HCT116 (cell line): ENCODE results near the gene CWF19L1. TPM values are rescaled to one million over a fixed set of nuclear protein-coding genes. Genes with fewer than 3 reads are reported as not detected.

Experiments
- ATAC-seq: fragments of 200-7000 bp; cut with Tn5 transposase; 2 replicates; pipeline ENCODE4 v1.9.1; 2020; ENCODE audit warnings: mild to moderate bottlenecking, moderate library complexity
- BruUV-seq: library from RNA; stranded (reverse); fragments of 400-500 nt; replicated peaks from 2 replicates; lab custom pipeline; 2021; lab: Mats Ljungman, UMichigan
- CTCF ChIA-PET: fragments of 300-600 bp; sonication (Branson Sonifier 250); formaldehyde crosslinking; loops from one replicate; lab custom pipeline; 2021; ENCODE audit warnings: antibody characterized with exemption; lab: Charles Lee
- POLR2A ChIA-PET: fragments of 300-600, 350-600 bp; sonication (Branson Sonifier 250); formaldehyde crosslinking; loops from one replicate; lab custom pipeline; 2021; ENCODE audit warnings: antibody characterized with exemption; lab: Charles Lee
- RAD21 ChIA-PET, 2 experiments: fragments of 300-600 bp; sonication (Branson Sonifier 250); formaldehyde crosslinking; loops; one replicate each; lab custom pipeline; 2023; ENCODE audit warnings: low total read pairs in 2 of 2; ENCODE audit not compliant: uncharacterized antibody in 2 of 2, unreplicated experiment in 2 of 2, low non-redundant PET in 1 of 2; lab: Charles Lee
- DNase-seq: peaks from one replicate; pipeline ENCODE4 v3.0.0-alpha.2; 2010; ENCODE audit warnings: low read depth, low spot score
- H2AFZ ChIP-seq: fragments of 200-600 bp; shearing (Covaris generic), sonication (generic); 2 replicates; pipeline ENCODE4 v1.6.1; 2017; ENCODE audit warnings: low read depth, mixed run types, mixed read lengths, antibody characterized with exemption, low read length; ENCODE audit not compliant: poor library complexity, severe bottlenecking
- H3K27ac ChIP-seq: 2 replicates; pipeline ENCODE4 v1.5.1; 2012; ENCODE audit warnings: low read depth, low read length
- H3K27me3 ChIP-seq: fragments of 200-600 bp; sonication (generic); 2 replicates; pipeline ENCODE4 v1.6.1; 2016; ENCODE audit warnings: mixed run types, low read length, mixed read lengths; ENCODE audit not compliant: insufficient read depth
- H3K36me3 ChIP-seq, 2 experiments: fragments of 200-500 bp in 1 of 2; fragments of 200-600 bp in 1 of 2; sonication (Bioruptor generic) in 1 of 2; sonication (generic) in 1 of 2; 2 replicates each; pipeline versions ENCODE4 v1.5.1 to v1.6.1; 2014 to 2016; ENCODE audit warnings: low read length in 2 of 2, inconsistent platforms in 1 of 2, mixed read lengths in 1 of 2, mixed run types in 1 of 2; ENCODE audit not compliant: insufficient read depth in 2 of 2, control insufficient read depth in 1 of 2
- H3K4me1 ChIP-seq, 2 experiments: fragments of 200-600 bp in 1 of 2; sonication (generic) in 1 of 2; 2 replicates each; pipeline versions ENCODE4 v1.5.1 to v1.6.1; 2012 to 2017; ENCODE audit warnings: low read length in 2 of 2, inconsistent platforms in 1 of 2, mild to moderate bottlenecking in 1 of 2, mixed read lengths in 1 of 2, mixed run types in 1 of 2, moderate library complexity in 1 of 2; ENCODE audit not compliant: insufficient read depth in 2 of 2, control insufficient read depth in 1 of 2
- H3K4me2 ChIP-seq: fragments of 200-600 bp; sonication (generic); 2 replicates; pipeline ENCODE4 v1.6.1; 2017; ENCODE audit warnings: mixed run types, low read length, mixed read lengths
- H3K4me3 ChIP-seq, 2 experiments: fragments of 200-600 bp in 1 of 2; sonication (generic) in 1 of 2; replicated peaks in 1 of 2; 2 replicates each; pipeline ENCODE4 v1.5.1; 2011 to 2016; ENCODE audit warnings: low read length in 2 of 2, control low read depth in 1 of 2, low read depth in 1 of 2, mild to moderate bottlenecking in 1 of 2, mixed read lengths in 1 of 2, mixed run types in 1 of 2
- H3K79me2 ChIP-seq: fragments of 200-600 bp; sonication (generic); 2 replicates; pipeline ENCODE4 v1.6.1; 2017; ENCODE audit warnings: mild to moderate bottlenecking, mixed run types, low read length, moderate library complexity, mixed read lengths; ENCODE audit not compliant: insufficient read depth
- H3K9ac ChIP-seq: fragments of 200-600 bp; sonication (generic); 2 replicates; pipeline ENCODE4 v1.6.1; 2016; ENCODE audit warnings: low read length, mixed read lengths
- H3K9me2 ChIP-seq: fragments of 200-600 bp; sonication (generic), shearing (Covaris generic); 2 replicates; pipeline ENCODE4 v1.6.1; 2017; ENCODE audit warnings: mixed run types, mild to moderate bottlenecking, moderate library complexity; ENCODE audit not compliant: insufficient read depth
- H3K9me3 ChIP-seq, 2 experiments: fragments of 200-500 bp in 1 of 2; fragments of 200-600 bp in 1 of 2; sonication (Bioruptor generic) in 1 of 2; sonication (generic) in 1 of 2; 2 replicates each; pipeline ENCODE4 v1.6.1; 2014 to 2017; ENCODE audit warnings: low read length in 2 of 2, mixed read lengths in 2 of 2, inconsistent platforms in 1 of 2, low read depth in 1 of 2, mild to moderate bottlenecking in 1 of 2, mixed run types in 1 of 2, moderate library complexity in 1 of 2; ENCODE audit not compliant: control insufficient read depth in 1 of 2, insufficient read depth in 1 of 2
- H4K20me1 ChIP-seq: fragments of 200-600 bp; sonication (generic), shearing (Covaris generic); 2 replicates; pipeline ENCODE4 v1.6.1; 2017; ENCODE audit warnings: mixed run types, mild to moderate bottlenecking, moderate library complexity; ENCODE audit not compliant: insufficient read depth
- ATF3 ChIP-seq: IDR thresholded peaks from 2 replicates; pipeline ENCODE4 v1.6.1; 2012
- EGR1 ChIP-seq: IDR thresholded peaks from 2 replicates; pipeline ENCODE4 v1.6.1; 2012; ENCODE audit warnings: low read depth
- EZH2phosphoT487 ChIP-seq: fragments of 200-600 bp; IDR thresholded peaks from 2 replicates; pipeline ENCODE4 v1.6.1; 2018; ENCODE audit warnings: antibody characterized with exemption, borderline replicate concordance
- JUND ChIP-seq: IDR thresholded peaks from 2 replicates; pipeline ENCODE4 v1.6.1; 2012
- MAX ChIP-seq: IDR thresholded peaks from 2 replicates; pipeline ENCODE4 v1.6.1; 2012
- POLR2AphosphoS5 ChIP-seq: IDR thresholded peaks from 2 replicates; pipeline ENCODE4 v1.6.1; 2011; ENCODE audit warnings: mild to moderate bottlenecking, low read depth, low read length, moderate library complexity
- REST ChIP-seq: IDR thresholded peaks from 2 replicates; pipeline ENCODE4 v1.6.1; 2012; ENCODE audit warnings: low read depth
- intact Hi-C: fragments of 100-400 bp; cut with micrococcal nuclease; formaldehyde crosslinking; loops from 2 replicates; pipeline ENCODE4 v1.10.0; 2022
- total RNA-seq: library from RNA; stranded (reverse); gene quantifications from one replicate; pipeline ENCODE4 v1.2.1, GENCODE V29; 2021; ENCODE audit not compliant: unreplicated experiment

CWF19L1 gene
- total RNA-seq, 1 experiment from 2014 or later = 41.7 TPM

DNA sequence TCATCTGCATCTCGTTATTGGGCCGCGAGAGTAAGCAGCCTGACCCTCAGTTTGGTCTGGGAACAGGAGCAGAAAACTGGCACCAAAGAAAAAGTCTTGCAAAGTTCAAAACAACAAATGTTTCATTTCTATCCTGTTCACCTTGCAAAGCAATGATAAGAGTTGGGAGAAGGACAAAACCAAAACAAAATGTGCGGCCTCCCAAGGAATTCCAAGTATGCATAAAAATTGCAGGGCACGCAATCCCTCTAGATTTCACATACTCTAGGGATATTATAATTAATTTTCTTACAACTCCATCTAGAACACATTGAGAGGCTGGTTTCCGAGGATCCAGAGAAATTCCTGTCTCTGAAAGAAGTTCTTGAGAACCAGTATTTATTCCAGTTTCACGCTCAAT is 58.1 kb downstream of the CWF19L1 start:
- H3K27ac ChIP-seq = no peak overlapping the region
- H3K9ac ChIP-seq = no peak overlapping the region
- BruUV-seq = no TSS peak
- no peak for ATAC-seq
- H3K4me3 ChIP-seq = no peak overlapping the region
- no peak overlapping the region for H3K4me2 ChIP-seq
- POLR2A ChIA-PET = no interaction called here
- no peak overlapping the region for H2AFZ ChIP-seq
- RAD21 ChIA-PET = no interaction called here
- intact Hi-C loops = no loop called here
- H3K9me3 ChIP-seq = no peaks in the 10 kb centered on the region
- CTCF ChIA-PET = no interaction called here
- TF ChIP-seq EGR1 = no peak
- no peak for TF ChIP-seq REST
- no peak for TF ChIP-seq JUND
- no peak for TF ChIP-seq POLR2AphosphoS5
- TF ChIP-seq EZH2phosphoT487 = no peak
- TF ChIP-seq MAX = no peak
- TF ChIP-seq ATF3 = no peak
- H3K79me2 ChIP-seq = no peaks in the 10 kb centered on the region
- no peaks in the 10 kb centered on the region for H4K20me1 ChIP-seq
- H3K9me2 ChIP-seq = no peaks in the 10 kb centered on the region
- H3K36me3 ChIP-seq = peaks cover 28 to 38% of the 10 kb centered on the region in 2 experiments
- no peaks in the 10 kb centered on the region for H3K27me3 ChIP-seq
- no peaks in the 10 kb centered on the region for H3K4me1 ChIP-seq
- DNase-seq = no peak
